UCSD-AML1 (cell line): ENCODE data around the gene FGFR3.
A peak's percentile ranks its signal among the peaks of the same experiment; 100 is the strongest.

Experiments used
- DNase-seq: peaks from one replicate; lab custom pipeline; 2025; ENCODE audit not compliant: unreplicated experiment; lab: John Stamatoyannopoulos, UW

Gene FGFR3

GRCh38 chr4:1756079-1756478 is 37.0 kb upstream of the FGFR3 start:
- DNase-seq = no peak

GRCh38 chr4:1756893-1757779 is 36.0 kb upstream of the FGFR3 start:
- no peak for DNase-seq

GRCh38 chr4:1757836-1758235 is 35.3 kb upstream of the FGFR3 start:
- DNase-seq = no peak

GRCh38 chr4:1758306-1759121 is 34.6 kb upstream of the FGFR3 start:
- DNase-seq = no peak

- DNase-seq = no peak
Observed at GRCh38 chr4:1759170-1759817, 33.8 kb upstream of the FGFR3 start.

GRCh38 chr4:1759818-1760223 is 33.3 kb upstream of the FGFR3 start:
- DNase-seq = peak; percentile 65

GRCh38 chr4:1760521-1761071 is 32.5 kb upstream of the FGFR3 start:
- DNase-seq = no peak

- no peak for DNase-seq
Observed at GRCh38 chr4:1761130-1761689, 31.9 kb upstream of the FGFR3 start.

GRCh38 chr4:1762264-1763010 is 30.7 kb upstream of the FGFR3 start:
- no peak for DNase-seq

GRCh38 chr4:1763070-1763549 is 30.0 kb upstream of the FGFR3 start:
- DNase-seq = no peak

- no peak for DNase-seq
Observed at GRCh38 chr4:1763550-1764080, 29.5 kb upstream of the FGFR3 start.

GRCh38 chr4:1764670-1765069 is 28.4 kb upstream of the FGFR3 start:
- DNase-seq = no peak

- no peak for DNase-seq
Observed at GRCh38 chr4:1765409-1766072, 27.6 kb upstream of the FGFR3 start.

- no peak for DNase-seq
Observed at GRCh38 chr4:1766106-1767060, 26.7 kb upstream of the FGFR3 start.

GRCh38 chr4:1767061-1767769 is 25.9 kb upstream of the FGFR3 start:
- DNase-seq = no peak

- DNase-seq = peak; percentile 24
Observed at GRCh38 chr4:1767770-1768366, 25.2 kb upstream of the FGFR3 start.

- DNase-seq = no peak
Observed at GRCh38 chr4:1768367-1769034, 24.6 kb upstream of the FGFR3 start.
